ENCODE measurements around the gene CBLIF.

- TF ChIP-seq, protein P1, sequence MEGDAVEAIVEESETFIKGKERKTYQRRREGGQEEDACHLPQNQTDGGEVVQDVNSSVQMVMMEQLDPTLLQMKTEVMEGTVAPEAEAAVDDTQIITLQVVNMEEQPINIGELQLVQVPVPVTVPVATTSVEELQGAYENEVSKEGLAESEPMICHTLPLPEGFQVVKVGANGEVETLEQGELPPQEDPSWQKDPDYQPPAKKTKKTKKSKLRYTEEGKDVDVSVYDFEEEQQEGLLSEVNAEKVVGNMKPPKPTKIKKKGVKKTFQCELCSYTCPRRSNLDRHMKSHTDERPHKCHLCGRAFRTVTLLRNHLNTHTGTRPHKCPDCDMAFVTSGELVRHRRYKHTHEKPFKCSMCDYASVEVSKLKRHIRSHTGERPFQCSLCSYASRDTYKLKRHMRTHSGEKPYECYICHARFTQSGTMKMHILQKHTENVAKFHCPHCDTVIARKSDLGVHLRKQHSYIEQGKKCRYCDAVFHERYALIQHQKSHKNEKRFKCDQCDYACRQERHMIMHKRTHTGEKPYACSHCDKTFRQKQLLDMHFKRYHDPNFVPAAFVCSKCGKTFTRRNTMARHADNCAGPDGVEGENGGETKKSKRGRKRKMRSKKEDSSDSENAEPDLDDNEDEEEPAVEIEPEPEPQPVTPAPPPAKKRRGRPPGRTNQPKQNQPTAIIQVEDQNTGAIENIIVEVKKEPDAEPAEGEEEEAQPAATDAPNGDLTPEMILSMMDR (IDR thresholded peaks at IDR 0.05): no peak
- no peak for TF ChIP-seq POLR2A (IDR thresholded peaks at IDR 0.05)
Measured at GRCh38 chr11:59779487-59779886, 65.8 kb downstream of the CBLIF start.

Data from testis (tissue), 2 donors.